HepG2 (cell line): Measurements from ENCODE around the gene OR6S1. TPM values are rescaled to one million over a fixed set of nuclear protein-coding genes. Genes with fewer than 3 reads are reported as not detected.

ENCODE experiments used
- ATAC-seq: fragments of 200-7000 bp; cut with Tn5 transposase; 3 replicates; pipeline ENCODE4 v1.9.1; 2020; ENCODE audit warnings: mild to moderate bottlenecking, moderate library complexity
- BruUV-seq: library from RNA; stranded (reverse); fragments of 400-500 nt; replicated peaks from 2 replicates; lab custom pipeline; 2021; lab: Mats Ljungman, UMichigan
- CTCF ChIA-PET: fragments of 300-600 bp; formaldehyde crosslinking; extraction: SDS; loops from one replicate; lab custom pipeline; 2021; ENCODE audit warnings: low total read pairs, inconsistent platforms, low intra/inter-chr PET ratio; lab: Yijun Ruan, JAX
- POLR2A ChIA-PET: fragments of 350-600 bp; sonication (Branson Sonifier 250); formaldehyde crosslinking; loops from one replicate; lab custom pipeline; 2020; ENCODE audit warnings: antibody characterized with exemption, inconsistent platforms; lab: Yijun Ruan, JAX
- DNase-seq: peaks from one replicate; pipeline ENCODE4 v3.0.0-alpha.2; 2015; ENCODE audit warnings: low spot score
- FAIRE-seq: peaks from 3 replicates; lab custom pipeline; 2011; peaks lifted over from hg19 to GRCh38; lab: Jason Lieb, UNC
- H2AFZ ChIP-seq: one replicate; pipeline ENCODE4 v1.6.1; 2011; ENCODE audit warnings: low read length, inconsistent platforms
- H3K27ac ChIP-seq: fragments of 300-600 bp; 3 replicates; pipeline ENCODE4 v1.8.0; 2011; ENCODE audit warnings: mixed run types, mild to moderate bottlenecking, mixed read lengths, low read length, inconsistent platforms; ENCODE audit not compliant: insufficient read depth; ENCODE audit errors: extremely low read length
- H3K27me3 ChIP-seq, 2 experiments: fragments of 200-600 bp in 1 of 2; 2 replicates in 1 of 2; 3 replicates in 1 of 2; pipeline versions ENCODE4 v1.6.0 to v1.8.0; 2011; ENCODE audit warnings: low read length in 2 of 2, mild to moderate bottlenecking in 2 of 2, moderate library complexity in 2 of 2, inconsistent platforms in 1 of 2; ENCODE audit not compliant: insufficient read depth in 2 of 2, control insufficient read depth in 1 of 2
- H3K36me3 ChIP-seq, 2 experiments: fragments of 200-600 bp in 1 of 2; replicated peaks in 1 of 2; 2 replicates in 1 of 2; 3 replicates in 1 of 2; pipeline versions ENCODE4 v1.5.1 to v1.8.0; 2011; ENCODE audit warnings: low read length in 2 of 2, inconsistent platforms in 1 of 2; ENCODE audit not compliant: insufficient read depth in 2 of 2, control insufficient read depth in 1 of 2
- H3K4me1 ChIP-seq: 2 replicates; pipeline ENCODE4 v1.5.1; 2012; ENCODE audit warnings: low read length, inconsistent platforms; ENCODE audit not compliant: insufficient read depth
- H3K4me2 ChIP-seq: 2 replicates; pipeline ENCODE4 v1.6.0; 2011; ENCODE audit warnings: low read depth, low read length, inconsistent platforms
- H3K4me3 ChIP-seq, 3 experiments: fragments of 200-600 bp in 1 of 3; sonication (generic), shearing (Covaris generic) in 1 of 3; replicated peaks in 1 of 3; 2 replicates each; pipeline ENCODE4 v1.5.1; 2011 to 2016; ENCODE audit warnings: low read length in 3 of 3, inconsistent platforms in 2 of 3, low read depth in 2 of 3, mild to moderate bottlenecking in 2 of 3, control low read depth in 1 of 3, mixed read lengths in 1 of 3; ENCODE audit not compliant: insufficient read depth in 1 of 3
- H3K79me2 ChIP-seq: one replicate; pipeline ENCODE4 v1.6.1; 2011; ENCODE audit warnings: low read length, inconsistent platforms; ENCODE audit not compliant: insufficient read depth
- H3K9ac ChIP-seq: 2 replicates; pipeline ENCODE4 v1.6.0; 2011; ENCODE audit warnings: mild to moderate bottlenecking, low read depth, low read length, inconsistent platforms; ENCODE audit not compliant: insufficient read depth
- H3K9me3 ChIP-seq: 2 replicates; pipeline ENCODE4 v1.5.1; 2012; ENCODE audit warnings: mild to moderate bottlenecking, low read length
- H4K20me1 ChIP-seq: 2 replicates; pipeline ENCODE4 v1.6.0; 2011; ENCODE audit warnings: inconsistent platforms, mild to moderate bottlenecking, low read length, moderate library complexity; ENCODE audit not compliant: insufficient read depth
- ATF3 ChIP-seq: sonication (generic); formaldehyde crosslinking; IDR thresholded peaks from 2 replicates; pipeline ENCODE4 v1.4.0; 2020; ENCODE audit warnings: missing genetic modification reagents
- CEBPG ChIP-seq: IDR thresholded peaks from 2 replicates; pipeline ENCODE4 v1.6.1; 2016
- ETV6 ChIP-seq: sonication (generic); formaldehyde crosslinking; conservative IDR thresholded peaks from 2 replicates; pipeline ENCODE4 v1.4.0; 2020; ENCODE audit warnings: missing genetic modification reagents
- FUBP1 ChIP-seq: sonication (generic); formaldehyde crosslinking; IDR thresholded peaks from 2 replicates; pipeline ENCODE4 v1.5.1; 2020; ENCODE audit warnings: missing genetic modification reagents, mild to moderate bottlenecking, borderline replicate concordance
- GATAD2A ChIP-seq: IDR thresholded peaks from 2 replicates; pipeline ENCODE4 v1.6.1; 2016
- KLF12 ChIP-seq: sonication (generic); formaldehyde crosslinking; IDR thresholded peaks from 2 replicates; pipeline ENCODE4 v1.4.0; 2020; ENCODE audit warnings: missing genetic modification reagents, borderline replicate concordance
- MIER2 ChIP-seq: IDR thresholded peaks from 2 replicates; pipeline ENCODE4 v1.6.1; 2016; ENCODE audit warnings: missing biosample characterization, missing genetic modification reagents
- MLX ChIP-seq: IDR thresholded peaks from 2 replicates; pipeline ENCODE4 v1.6.1; 2016
- MYC ChIP-seq: sonication (generic); formaldehyde crosslinking; IDR thresholded peaks from 2 replicates; pipeline ENCODE4 v1.9.0; 2021; ENCODE audit warnings: missing genetic modification reagents, borderline replicate concordance
- SIN3B ChIP-seq: fragments of 150-350 bp; IDR thresholded peaks from 2 replicates; pipeline ENCODE4 v1.6.1; 2014; ENCODE audit warnings: low read length
- TRAFD1 ChIP-seq: sonication (generic); formaldehyde crosslinking; IDR thresholded peaks from 2 replicates; pipeline ENCODE4 v1.5.1; 2020; ENCODE audit warnings: missing genetic modification reagents, mild to moderate bottlenecking, borderline replicate concordance
- ZBTB20 ChIP-seq: sonication (generic); formaldehyde crosslinking; IDR thresholded peaks from 2 replicates; pipeline ENCODE4 v1.8.1; 2023; ENCODE audit warnings: missing genetic modification reagents, low read depth, mild to moderate bottlenecking, borderline replicate concordance
- ZC3H4 ChIP-seq: sonication (generic); formaldehyde crosslinking; IDR thresholded peaks from 2 replicates; pipeline ENCODE4 v1.4.0; 2020; ENCODE audit warnings: missing genetic modification reagents, borderline replicate concordance
- ZKSCAN5 ChIP-seq: sonication (generic); formaldehyde crosslinking; IDR thresholded peaks from 2 replicates; pipeline ENCODE4 v1.5.1; 2020; ENCODE audit warnings: mild to moderate bottlenecking, missing genetic modification reagents
- ZMYM4 ChIP-seq: sonication (generic); formaldehyde crosslinking; IDR thresholded peaks from 2 replicates; pipeline ENCODE4 v1.8.1; 2023; ENCODE audit warnings: mild to moderate bottlenecking, missing genetic modification reagents
- ZNF264 ChIP-seq: sonication (generic); formaldehyde crosslinking; IDR thresholded peaks from 2 replicates; pipeline ENCODE4 v1.4.0; 2020; ENCODE audit warnings: missing genetic modification reagents
- ZNF329 ChIP-seq: sonication (generic); formaldehyde crosslinking; IDR thresholded peaks from 2 replicates; pipeline ENCODE4 v1.9.0; 2021; ENCODE audit warnings: low read depth, mild to moderate bottlenecking, missing genetic modification reagents
- WGBS: methylation state at CpG from one replicate; pipeline ENCODE4 v1.1.6; 2017; ENCODE audit warnings: low lambda C conversion rate; 5-methylcytosine and 5-hydroxymethylcytosine counted together
- in situ Hi-C: cut with HindIII; loops from 2 replicates; pipeline ENCODE4 v1.10.0; 2017; ENCODE audit warnings: low pct_unique_long_range_greater_than_20kb; ENCODE audit not compliant: extremely low pct_ligation_motif_present
- intact Hi-C: fragments of 100-400 bp; cut with micrococcal nuclease; formaldehyde crosslinking; loops from one replicate; pipeline ENCODE4 v1.10.0; 2022; ENCODE audit not compliant: unreplicated experiment
- polyA plus RNA-seq, 8 experiments: library from polyadenylated mRNA; depleted of rRNA in 3 of 8; stranded (reverse) in 7 of 8; unstranded in 1 of 8; fragments of >200 nt; fragmentation: Illumina TruSeq in 4 of 8; extraction: Trizol in 4 of 8; gene quantifications; 2 replicates each; pipeline versions ENCODE4 v1.2.1 to v1.2.3, GENCODE V29; 2011 to 2016; ENCODE audit warnings: low read depth in 4 of 8, missing spikeins in 1 of 8, mixed read lengths in 1 of 8; ENCODE audit not compliant: insufficient read depth in 1 of 8
- total RNA-seq, 5 experiments: library from RNA; depleted of rRNA; stranded (reverse); fragments of >200 nt; fragmentation: Illumina TruSeq; extraction: Trizol; gene quantifications; 2 replicates each; pipeline ENCODE4 v1.2.3, GENCODE V29; 2016; ENCODE audit warnings: low read depth in 1 of 5
- TF ChIP-seq, protein P1 (sequence below), 2 experiments: fragments of 450-650 bp in 1 of 2; sonication (generic) in 1 of 2; formaldehyde crosslinking; IDR thresholded peaks; 2 replicates each; pipeline versions ENCODE4 v1.5.0 to v1.8.0; 2020 to 2022; ENCODE audit warnings: mild to moderate bottlenecking in 1 of 2, missing genetic modification reagents in 1 of 2

Gene OR6S1
- total and polyA plus RNA-seq, 2 of the 13 experiments (the other 11 are each of a cell fraction or from before 2014, with no cell fraction given): 0.09 TPM; not detected in 1

GRCh38 chr14:20681348-20682126, 40.0 kb upstream of the OR6S1 start:
- WGBS: 0% methylated on average over 23 of the region's 25 CpGs
- intact Hi-C loops: loop anchor here (1.0 to 5.0 kb wide), 4 partner anchors 9 to 376 kb away; partner anchors contain the start of genes PNP and RNASE8
- TF ChIP-seq FUBP1 (CRISPR knock-in tag) (no peak), KLF12 (peak; percentile 86), ATF3 (CRISPR knock-in tag) (peak; percentile 15; the same call in 1 of the 2 replicates), MIER2 (CRISPR knock-in tag) (peak; percentile 56; the same call in 1 of the 2 replicates), ZKSCAN5 (no peak), ZNF329 (0 out of 2 replicates have a peak, but pooled peaks have one; percentile 68), ZBTB20 (CRISPR knock-in tag) (peak; percentile 78; the same call in 1 of the 2 replicates), CEBPG (CRISPR knock-in tag) (peak; percentile 86), GATAD2A (CRISPR knock-in tag) (peak; percentile 84), SIN3B (0 out of 2 replicates have a peak, but pooled peaks have one; percentile 26), MLX (CRISPR knock-in tag) (0 out of 2 replicates have a peak, but pooled peaks have one; percentile 61), ZC3H4 (peak; percentile 72; the same call in 1 of the 2 replicates), TRAFD1 (CRISPR knock-in tag) (no peak), MYC (CRISPR knock-in tag) (peak; percentile 15; the same call in 1 of the 2 replicates), ZMYM4 (CRISPR knock-in tag) (peak; percentile 59), ZNF264 (CRISPR knock-in tag) (peak; percentile 79), ETV6 (CRISPR knock-in tag) (no peak; the same call in 1 of the 2 replicates)
- TF ChIP-seq, protein P1, sequence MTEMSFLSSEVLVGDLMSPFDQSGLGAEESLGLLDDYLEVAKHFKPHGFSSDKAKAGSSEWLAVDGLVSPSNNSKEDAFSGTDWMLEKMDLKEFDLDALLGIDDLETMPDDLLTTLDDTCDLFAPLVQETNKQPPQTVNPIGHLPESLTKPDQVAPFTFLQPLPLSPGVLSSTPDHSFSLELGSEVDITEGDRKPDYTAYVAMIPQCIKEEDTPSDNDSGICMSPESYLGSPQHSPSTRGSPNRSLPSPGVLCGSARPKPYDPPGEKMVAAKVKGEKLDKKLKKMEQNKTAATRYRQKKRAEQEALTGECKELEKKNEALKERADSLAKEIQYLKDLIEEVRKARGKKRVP (CRISPR knock-in tag; IDR thresholded peaks at IDR 0.05): peak in 1 of 2 experiments; percentile 72; a peak in 2 of 4 replicates

More at GRCh38 chr14:20681348-20682126, 40.0 kb upstream of the OR6S1 start:
- H3K4me2 ChIP-seq: peak overlapping the region; percentile 96
- H3K4me3 ChIP-seq: peak overlapping the region; percentile 83 to 89 (median 89)
- no peaks in the 10 kb centered on the region for H3K9me3 ChIP-seq
- in situ Hi-C loops: loop anchor here (5.0 to 10.0 kb wide), 3 partner anchors 49 to 357 kb away; partner anchors contain the start of gene PIP4P1
- peaks cover 0 to 5% of the 10 kb centered on the region in 2 experiments; a peak in 1 of 5 replicates for H3K27me3 ChIP-seq
- H3K9ac ChIP-seq: peak overlapping the region; percentile 95
- ChIA-PET POLR2A (interaction anchor here (0.7 to 8.9 kb wide), 20 partner anchors 8 to 796 kb away, joined by 3 to 141 read pairs (median 5); partner anchors contain the start of genes ANG, APEX1, OSGEP and PARP2), CTCF (interaction anchor here (1.3 to 1.4 kb wide), 2 partner anchors 18 to 73 kb away, joined by 3 read pairs; no protein-coding TSS in a partner anchor)
- DNase-seq (peak; percentile 94), FAIRE-seq (peak; percentile 75), ATAC-seq (peak; percentile 22)
- peak overlapping the region; percentile 91 for H2AFZ ChIP-seq
- peaks cover 22% of the 10 kb centered on the region for H3K4me1 ChIP-seq
- H4K20me1 ChIP-seq: no peaks in the 10 kb centered on the region
- no TSS peak for BruUV-seq
- no peaks in the 10 kb centered on the region for H3K36me3 ChIP-seq
- peak overlapping the region; percentile 97 for H3K27ac ChIP-seq
- peaks cover 13% of the 10 kb centered on the region for H3K79me2 ChIP-seq
